Measurements from ENCODE around the gene SMG6.

The SMG6 gene

DNA sequence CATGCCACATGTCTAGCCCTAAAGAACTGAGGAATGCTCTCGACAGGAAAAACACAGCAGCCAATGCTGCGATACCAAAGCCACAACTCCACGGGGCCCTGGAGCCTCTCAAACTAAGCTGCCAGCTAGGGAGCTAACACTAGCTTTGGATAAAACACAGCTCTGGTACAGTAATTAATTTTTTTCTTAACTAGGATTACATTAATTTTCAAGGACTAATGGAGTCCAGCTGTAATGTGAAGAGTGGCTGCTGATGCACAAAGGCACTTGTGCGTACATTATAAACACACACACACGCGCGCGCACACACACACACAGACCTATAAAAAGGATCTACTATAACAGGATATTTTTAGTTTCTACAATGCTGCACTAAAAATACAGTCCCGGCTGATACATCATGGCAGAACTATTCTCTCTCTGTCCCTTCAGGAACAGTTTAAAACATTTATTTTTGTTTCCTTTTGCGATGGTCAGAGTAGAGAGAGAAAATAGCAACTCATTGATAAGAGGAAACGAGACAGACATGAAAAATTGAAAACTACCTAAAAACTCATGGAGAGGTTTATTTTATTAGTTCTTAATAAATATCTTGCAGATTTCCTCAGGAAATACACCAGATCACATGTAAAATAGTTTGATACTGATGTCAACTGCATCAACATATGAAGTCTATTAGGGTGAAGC lies 88.5 kb downstream of the SMG6 start:
- peak overlapping the region in 1 of 2 donors; percentile 6 for H3K9ac ChIP-seq (ENCODE audit: low read length in 2 of 2)
- H3K36me3 ChIP-seq (ENCODE audit: control insufficient read depth in 2 of 2, insufficient read depth in 2 of 2, low read length in 2 of 2) = no peaks in the 10 kb centered on the region
- H3K27ac ChIP-seq (ENCODE audit: low read length) = peak overlapping the region; percentile 76
- H3K9me3 ChIP-seq (ENCODE audit: control insufficient read depth in 2 of 2, low read length in 2 of 2) = no peaks in the 10 kb centered on the region
- H3K4me1 ChIP-seq (ENCODE audit: control insufficient read depth, insufficient read depth, low read length) = peaks cover 41% of the 10 kb centered on the region
- H3K4me3 ChIP-seq (ENCODE audit: low read length in 2 of 2) = peak overlapping the region in 1 of 2 donors; percentile 49
- H3K27me3 ChIP-seq (ENCODE audit: control insufficient read depth in 1 of 2, insufficient read depth in 2 of 2, low read length in 2 of 2) = no peaks in the 10 kb centered on the region

- Histone ChIP-seq H3K4me3 (ENCODE audit: low read length in 2 of 2) (peak overlapping the region in 1 of 2 donors; percentile 49), H3K4me1 (ENCODE audit: control insufficient read depth, insufficient read depth, low read length) (peaks cover 41% of the 10 kb centered on the region), H3K27me3 (ENCODE audit: control insufficient read depth in 1 of 2, insufficient read depth in 2 of 2, low read length in 2 of 2) (no peaks in the 10 kb centered on the region), H3K36me3 (ENCODE audit: control insufficient read depth in 2 of 2, insufficient read depth in 2 of 2, low read length in 2 of 2) (no peaks in the 10 kb centered on the region), H3K9me3 (ENCODE audit: control insufficient read depth in 2 of 2, low read length in 2 of 2) (no peaks in the 10 kb centered on the region), H3K27ac (ENCODE audit: low read length) (peak overlapping the region; percentile 76), H3K9ac (ENCODE audit: low read length in 2 of 2) (no peak overlapping the region)
Measured at GRCh38 chr17:2214047-2214928, 89.3 kb downstream of the SMG6 start.

GRCh38 chr17:2213291-2213960 lies 90.2 kb downstream of the SMG6 start:
- H3K27ac ChIP-seq (ENCODE audit: low read length) = peak overlapping the region; percentile 76
- no peaks in the 10 kb centered on the region for H3K27me3 ChIP-seq (ENCODE audit: control insufficient read depth in 1 of 2, insufficient read depth in 2 of 2, low read length in 2 of 2)
- H3K36me3 ChIP-seq (ENCODE audit: control insufficient read depth in 2 of 2, insufficient read depth in 2 of 2, low read length in 2 of 2) = no peaks in the 10 kb centered on the region
- no peaks in the 10 kb centered on the region for H3K9me3 ChIP-seq (ENCODE audit: control insufficient read depth in 2 of 2, low read length in 2 of 2)
- H3K9ac ChIP-seq (ENCODE audit: low read length in 2 of 2) = peak overlapping the region in 1 of 2 donors; percentile 21
- peaks cover 41% of the 10 kb centered on the region for H3K4me1 ChIP-seq (ENCODE audit: control insufficient read depth, insufficient read depth, low read length)
- peak overlapping the region in 1 of 2 donors; percentile 44 for H3K4me3 ChIP-seq (ENCODE audit: low read length in 2 of 2)

DNA sequence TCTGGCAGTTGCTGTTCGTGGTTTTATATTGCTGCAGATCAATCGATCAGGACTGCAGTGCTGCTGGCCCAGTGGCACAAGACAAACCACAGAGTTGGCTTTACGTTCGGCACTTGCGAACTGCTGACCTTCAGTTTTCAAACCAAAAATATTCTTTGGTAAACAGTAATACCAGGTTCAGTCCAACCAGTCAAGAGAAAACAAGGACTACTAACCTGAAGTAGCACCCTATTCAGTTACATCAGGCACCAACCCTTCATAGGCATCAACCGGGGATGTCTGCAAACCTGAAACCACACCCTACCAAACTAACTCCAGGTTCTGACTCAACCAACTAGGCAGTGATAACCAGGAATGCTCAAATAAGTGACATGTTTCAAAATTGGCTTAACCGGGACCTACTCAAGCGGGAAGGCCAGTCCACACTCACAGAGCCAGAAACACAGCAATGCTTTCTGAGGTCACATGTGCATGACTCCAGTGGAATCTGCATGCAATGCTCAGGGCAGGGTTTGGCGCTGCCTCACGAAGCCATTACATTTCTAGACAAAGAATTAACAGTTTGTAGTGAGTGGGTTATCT lies 91.1 kb downstream of the SMG6 start:
- H3K4me3 ChIP-seq (ENCODE audit: low read length in 2 of 2) = peak overlapping the region in 1 of 2 donors; percentile 44
- peak overlapping the region in 1 of 2 donors; percentile 21 for H3K9ac ChIP-seq (ENCODE audit: low read length in 2 of 2)
- no peaks in the 10 kb centered on the region for H3K9me3 ChIP-seq (ENCODE audit: control insufficient read depth in 2 of 2, low read length in 2 of 2)
- peaks cover 41% of the 10 kb centered on the region for H3K4me1 ChIP-seq (ENCODE audit: control insufficient read depth, insufficient read depth, low read length)
- H3K36me3 ChIP-seq (ENCODE audit: control insufficient read depth in 2 of 2, insufficient read depth in 2 of 2, low read length in 2 of 2) = no peaks in the 10 kb centered on the region
- peak overlapping the region; percentile 76 for H3K27ac ChIP-seq (ENCODE audit: low read length)
- H3K27me3 ChIP-seq (ENCODE audit: control insufficient read depth in 1 of 2, insufficient read depth in 2 of 2, low read length in 2 of 2) = no peaks in the 10 kb centered on the region

- no peaks in the 10 kb centered on the region for H3K9me3 ChIP-seq (ENCODE audit: control insufficient read depth in 2 of 2, low read length in 2 of 2)
- peak overlapping the region; percentile 76 for H3K27ac ChIP-seq (ENCODE audit: low read length)
- H3K4me3 ChIP-seq (ENCODE audit: low read length in 2 of 2) = no peak overlapping the region
- no peaks in the 10 kb centered on the region for H3K27me3 ChIP-seq (ENCODE audit: control insufficient read depth in 1 of 2, insufficient read depth in 2 of 2, low read length in 2 of 2)
- no peaks in the 10 kb centered on the region for H3K36me3 ChIP-seq (ENCODE audit: control insufficient read depth in 2 of 2, insufficient read depth in 2 of 2, low read length in 2 of 2)
- H3K4me1 ChIP-seq (ENCODE audit: control insufficient read depth, insufficient read depth, low read length) = peaks cover 41% of the 10 kb centered on the region
- H3K9ac ChIP-seq (ENCODE audit: low read length in 2 of 2) = no peak overlapping the region
Measured at GRCh38 chr17:2211661-2212399, 91.8 kb downstream of the SMG6 start.

GRCh38 chr17:2210726-2211125 lies 92.9 kb downstream of the SMG6 start:
- no peak overlapping the region for H3K9ac ChIP-seq (ENCODE audit: low read length in 2 of 2)
- no peak overlapping the region for H3K27ac ChIP-seq (ENCODE audit: low read length)
- no peaks in the 10 kb centered on the region for H3K9me3 ChIP-seq (ENCODE audit: control insufficient read depth in 2 of 2, low read length in 2 of 2)
- peaks cover 36% of the 10 kb centered on the region for H3K4me1 ChIP-seq (ENCODE audit: control insufficient read depth, insufficient read depth, low read length)
- no peaks in the 10 kb centered on the region for H3K27me3 ChIP-seq (ENCODE audit: control insufficient read depth in 1 of 2, insufficient read depth in 2 of 2, low read length in 2 of 2)
- H3K36me3 ChIP-seq (ENCODE audit: control insufficient read depth in 2 of 2, insufficient read depth in 2 of 2, low read length in 2 of 2) = no peaks in the 10 kb centered on the region
- no peak overlapping the region for H3K4me3 ChIP-seq (ENCODE audit: low read length in 2 of 2)

DNA sequence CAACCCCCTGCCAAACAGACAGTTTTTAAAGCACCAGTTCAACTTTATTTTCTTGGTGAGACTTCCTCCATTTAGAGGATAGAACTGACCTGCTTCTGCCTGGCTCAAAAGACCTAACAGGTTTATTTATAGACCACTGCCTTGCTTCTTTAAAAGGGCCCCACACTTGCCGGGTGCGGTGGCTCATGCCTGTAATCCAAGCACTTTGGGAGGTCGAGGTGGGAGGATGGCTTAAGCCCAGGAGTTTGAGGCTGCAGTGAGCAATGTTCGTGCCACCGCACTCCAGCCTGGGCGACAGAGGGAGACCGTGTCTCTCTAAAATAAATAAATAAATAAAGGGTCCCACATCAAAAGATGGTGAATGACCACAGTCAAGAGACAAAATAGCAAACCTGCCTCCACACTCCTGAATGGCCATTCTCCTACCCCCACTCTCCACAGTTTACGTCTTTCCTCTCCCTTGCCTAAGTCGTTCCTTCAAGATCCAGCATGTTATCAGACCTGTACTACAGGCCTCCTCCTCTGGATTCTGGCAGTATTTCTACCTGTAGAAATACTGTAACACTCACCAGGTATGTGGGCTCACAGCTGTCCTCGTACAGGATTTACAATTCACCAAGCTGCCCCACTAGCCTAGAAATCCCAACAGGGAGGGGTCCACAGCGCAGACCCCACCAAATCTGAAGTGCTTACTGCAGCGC lies 95.6 kb downstream of the SMG6 start:
- Histone ChIP-seq H3K9ac (ENCODE audit: low read length in 2 of 2) (no peak overlapping the region), H3K4me1 (ENCODE audit: control insufficient read depth, insufficient read depth, low read length) (peaks cover 18% of the 10 kb centered on the region), H3K27ac (ENCODE audit: low read length) (no peak overlapping the region), H3K9me3 (ENCODE audit: control insufficient read depth in 2 of 2, low read length in 2 of 2) (no peaks in the 10 kb centered on the region), H3K4me3 (ENCODE audit: low read length in 2 of 2) (no peak overlapping the region), H3K27me3 (ENCODE audit: control insufficient read depth in 1 of 2, insufficient read depth in 2 of 2, low read length in 2 of 2) (no peaks in the 10 kb centered on the region), H3K36me3 (ENCODE audit: control insufficient read depth in 2 of 2, insufficient read depth in 2 of 2, low read length in 2 of 2) (peaks cover 2 to 3% of the 10 kb centered on the region in 2 donors)

DNA sequence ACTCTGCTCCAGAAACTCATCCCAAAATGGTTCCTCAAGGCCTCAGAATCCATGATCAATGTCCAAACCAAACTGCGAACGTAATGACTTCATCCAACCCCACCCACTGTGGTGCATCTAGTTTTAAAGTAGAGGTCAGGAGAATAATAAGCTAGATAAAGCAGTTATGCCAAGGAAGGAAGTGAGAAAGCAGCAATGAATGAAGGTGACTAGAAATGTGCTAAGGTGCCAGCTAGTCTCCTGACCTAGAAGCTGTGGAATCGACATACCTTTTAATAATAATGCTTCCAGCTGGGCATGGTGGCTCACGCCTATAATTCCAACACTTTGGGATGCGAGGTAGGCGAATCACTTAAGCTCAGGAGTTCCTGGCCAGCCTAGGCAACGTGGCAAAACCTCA lies 99.2 kb downstream of the SMG6 start:
- Histone ChIP-seq H3K27me3 (ENCODE audit: control insufficient read depth in 1 of 2, insufficient read depth in 2 of 2, low read length in 2 of 2) (no peaks in the 10 kb centered on the region), H3K27ac (ENCODE audit: low read length) (no peak overlapping the region), H3K9ac (ENCODE audit: low read length in 2 of 2) (no peak overlapping the region), H3K9me3 (ENCODE audit: control insufficient read depth in 2 of 2, low read length in 2 of 2) (no peaks in the 10 kb centered on the region), H3K4me3 (ENCODE audit: low read length in 2 of 2) (no peak overlapping the region), H3K4me1 (ENCODE audit: control insufficient read depth, insufficient read depth, low read length) (peaks cover 8% of the 10 kb centered on the region), H3K36me3 (ENCODE audit: control insufficient read depth in 2 of 2, insufficient read depth in 2 of 2, low read length in 2 of 2) (peaks cover 3 to 4% of the 10 kb centered on the region in 2 donors)

DNA sequence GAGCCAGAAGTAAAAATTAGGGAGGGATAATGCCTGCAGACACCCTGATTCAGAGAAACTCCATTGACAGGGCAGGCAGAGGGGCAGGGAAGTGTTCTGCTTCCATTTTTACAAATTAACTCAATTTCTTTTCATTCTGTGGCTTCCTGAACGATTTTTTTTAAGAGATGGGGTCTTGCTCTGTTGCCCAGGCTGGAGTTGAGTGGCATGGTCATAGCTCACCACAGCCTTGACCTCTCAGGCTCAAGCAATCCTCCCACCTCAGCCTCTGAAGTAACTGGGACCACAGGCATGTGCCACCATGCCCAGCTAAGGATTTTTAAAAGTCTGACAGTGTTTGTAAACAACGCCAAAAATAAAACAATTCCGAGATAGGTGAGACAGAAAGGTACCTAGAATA lies 99.8 kb downstream of the SMG6 start:
- Histone ChIP-seq H3K36me3 (ENCODE audit: control insufficient read depth in 2 of 2, insufficient read depth in 2 of 2, low read length in 2 of 2) (peaks cover 3 to 4% of the 10 kb centered on the region in 2 donors), H3K4me1 (ENCODE audit: control insufficient read depth, insufficient read depth, low read length) (peaks cover 8% of the 10 kb centered on the region), H3K27me3 (ENCODE audit: control insufficient read depth in 1 of 2, insufficient read depth in 2 of 2, low read length in 2 of 2) (no peaks in the 10 kb centered on the region), H3K9ac (ENCODE audit: low read length in 2 of 2) (no peak overlapping the region), H3K9me3 (ENCODE audit: control insufficient read depth in 2 of 2, low read length in 2 of 2) (no peaks in the 10 kb centered on the region), H3K4me3 (ENCODE audit: low read length in 2 of 2) (no peak overlapping the region), H3K27ac (ENCODE audit: low read length) (no peak overlapping the region)
